HL-60/S4 treated with retinoic acid at 250 ng/mL for 4 days and 3 days (cell line): ENCODE measurements around the gene SP1.
"Not testable (repeated sequence)": the region's sequence is repeated elsewhere in the genome, so short reads cannot be mapped to it uniquely, and the experiment has no call there.

Experiments used
- in situ Hi-C: fragments of 300-500 bp; cut with MboI; formaldehyde crosslinking; loops from 2 replicates; pipeline ENCODE4 v1.7.0; 2022; ENCODE audit warnings: low sequenced_read_pairs

The SP1 gene

DNA sequence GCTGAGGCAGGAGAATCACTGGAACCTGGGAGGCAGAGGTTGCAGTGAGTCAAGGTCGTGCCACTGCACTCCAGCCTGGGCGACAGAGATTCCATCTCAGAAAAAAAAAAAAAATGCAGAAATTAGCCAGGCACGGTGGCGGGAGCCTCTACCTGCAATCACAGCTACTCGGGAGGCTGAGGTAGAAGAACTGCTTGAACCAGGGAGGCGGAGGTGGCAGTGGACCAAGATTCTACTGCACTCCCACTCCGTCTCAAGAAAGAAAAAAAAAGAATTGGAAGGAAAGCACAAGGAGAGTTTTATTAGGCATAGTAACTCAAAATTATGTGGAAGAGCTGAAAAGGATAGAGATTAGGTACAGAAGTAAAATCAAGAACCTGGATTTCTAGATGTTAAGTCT is 22.9 kb downstream of the SP1 start:
- in situ Hi-C loops, result no loop called here

DNA sequence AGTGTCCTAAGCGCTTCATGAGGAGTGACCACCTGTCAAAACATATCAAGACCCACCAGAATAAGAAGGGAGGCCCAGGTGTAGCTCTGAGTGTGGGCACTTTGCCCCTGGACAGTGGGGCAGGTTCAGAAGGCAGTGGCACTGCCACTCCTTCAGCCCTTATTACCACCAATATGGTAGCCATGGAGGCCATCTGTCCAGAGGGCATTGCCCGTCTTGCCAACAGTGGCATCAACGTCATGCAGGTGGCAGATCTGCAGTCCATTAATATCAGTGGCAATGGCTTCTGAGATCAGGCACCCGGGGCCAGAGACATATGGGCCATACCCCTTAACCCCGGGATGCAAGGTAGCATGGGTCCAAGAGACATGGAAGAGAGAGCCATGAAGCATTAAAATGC is 31.0 kb downstream of the SP1 start:
- in situ Hi-C loops, result loop anchor here (10.0 kb wide), 1 partner anchor 56 kb away; no protein-coding TSS in a partner anchor

- in situ Hi-C loops, result loop anchor here (10.0 kb wide), 1 partner anchor 59 kb away; no protein-coding TSS in a partner anchor
Measured at GRCh38 chr12:53413485-53414204, 33.7 kb downstream of the SP1 start.

DNA sequence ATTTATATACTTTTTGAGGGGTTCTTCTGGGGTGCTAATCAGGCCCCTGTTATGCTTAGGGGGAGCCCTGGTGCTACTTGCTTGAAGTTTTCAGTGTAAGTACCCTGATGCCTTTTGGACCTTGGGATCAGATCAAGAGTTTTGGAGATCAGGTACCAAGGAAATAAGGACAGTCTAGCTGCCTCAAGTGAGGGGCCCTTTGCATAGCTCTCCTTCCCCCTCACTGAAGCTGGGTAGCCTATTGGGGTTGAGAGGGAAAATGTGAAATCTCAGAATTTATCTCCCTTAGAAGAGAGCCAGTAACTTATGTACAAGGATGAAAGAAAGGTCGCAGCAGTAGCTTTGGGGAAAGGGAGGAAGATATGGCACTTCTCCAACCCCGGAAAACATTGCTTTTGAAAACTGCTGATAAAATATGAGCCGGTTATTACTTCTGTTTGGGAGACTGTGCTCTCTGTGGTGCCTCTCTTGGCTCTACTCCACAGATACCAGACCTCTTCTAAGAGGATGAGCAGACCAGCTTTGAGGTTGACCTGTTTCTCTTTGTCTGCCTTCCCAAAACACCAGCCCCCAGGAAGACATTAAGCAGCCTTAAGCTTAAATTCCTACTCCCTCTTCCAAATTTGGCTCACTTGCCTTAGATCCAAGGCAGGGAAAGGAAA is 34.9 kb downstream of the SP1 start:
- in situ Hi-C loops, result loop anchor here (10.0 kb wide), 1 partner anchor 60 kb away; no protein-coding TSS in a partner anchor

DNA sequence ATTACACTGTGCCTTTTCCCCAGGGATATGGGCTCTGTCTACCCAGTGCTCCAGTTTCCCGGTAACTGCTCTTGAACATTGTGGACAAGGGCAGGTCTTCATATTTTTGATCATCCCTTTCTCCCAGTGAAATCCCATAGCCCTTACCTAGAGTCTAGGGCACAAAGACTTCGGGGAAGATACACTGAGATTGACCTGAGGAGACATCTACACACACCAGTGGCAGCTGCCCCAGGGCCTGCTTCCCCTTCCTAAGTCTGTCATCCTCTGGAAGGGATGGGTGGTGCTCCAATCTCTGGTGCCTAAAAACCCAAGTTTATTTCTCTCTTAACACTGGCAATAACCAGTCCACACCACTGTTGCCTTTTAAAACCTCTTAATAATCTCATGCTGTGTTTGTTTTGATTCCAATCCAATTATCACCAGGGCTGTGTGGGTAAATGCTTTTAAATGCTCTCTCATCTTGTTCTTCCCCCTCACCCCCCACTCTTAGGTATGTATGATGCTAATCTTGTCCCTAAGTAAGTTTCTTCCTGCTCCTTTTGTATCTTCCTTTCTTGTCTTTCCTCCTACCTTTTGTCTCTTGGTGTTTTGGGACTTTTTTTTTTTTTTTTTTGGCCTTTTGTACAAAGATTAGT is 35.9 kb downstream of the SP1 start:
- in situ Hi-C loops, result loop anchor here (10.0 kb wide), 1 partner anchor 61 kb away; no protein-coding TSS in a partner anchor

DNA sequence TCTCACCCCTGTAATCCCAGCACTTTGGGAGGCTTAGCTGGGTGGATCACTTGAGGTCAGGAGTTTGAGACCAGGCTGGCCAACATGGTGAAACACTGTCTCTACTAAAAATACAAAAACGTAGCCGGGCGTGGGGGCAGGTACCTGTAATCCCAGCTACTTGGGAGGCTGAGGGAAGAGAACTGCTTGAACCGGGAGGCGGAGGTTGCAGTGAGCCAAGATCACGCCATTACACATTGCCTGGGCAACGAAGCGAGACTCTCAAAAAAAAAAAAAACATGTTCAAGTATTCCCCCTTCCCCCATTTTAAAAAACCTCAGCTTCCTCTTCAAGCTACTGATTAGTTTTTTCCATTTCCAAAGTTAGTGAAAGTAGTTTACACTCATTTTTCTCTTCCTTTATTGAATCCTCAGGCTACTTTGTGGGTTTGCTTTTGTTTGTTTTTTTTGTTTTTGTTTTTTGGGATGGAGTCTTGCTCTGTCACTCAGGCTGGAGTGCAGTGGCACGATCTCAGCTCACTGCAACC is 37.4 kb downstream of the SP1 start:
- in situ Hi-C loops, result loop anchor here (10.0 kb wide), 1 partner anchor 63 kb away; no protein-coding TSS in a partner anchor

DNA sequence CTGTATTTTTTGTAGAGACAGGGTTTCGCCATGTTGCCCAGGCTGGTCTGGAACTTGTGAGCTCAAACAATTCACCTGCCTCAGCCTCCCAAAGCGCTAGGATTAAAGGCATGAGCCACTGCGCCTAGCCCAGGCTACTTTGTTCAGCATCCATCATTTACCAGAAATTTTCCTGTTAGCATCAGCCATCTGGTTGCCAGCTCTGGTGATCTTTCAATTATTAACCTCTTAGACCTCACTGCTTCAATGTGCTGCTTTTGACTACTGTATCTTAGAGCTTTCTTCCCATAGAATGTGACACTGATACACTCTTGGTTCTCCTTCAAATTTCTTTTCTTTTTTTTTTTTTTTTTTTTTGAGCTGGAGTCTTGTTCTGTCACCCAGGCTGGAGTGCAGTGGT is 38.2 kb downstream of the SP1 start:
- in situ Hi-C loops, result loop anchor here (10.0 kb wide), 1 partner anchor 63 kb away; no protein-coding TSS in a partner anchor

DNA sequence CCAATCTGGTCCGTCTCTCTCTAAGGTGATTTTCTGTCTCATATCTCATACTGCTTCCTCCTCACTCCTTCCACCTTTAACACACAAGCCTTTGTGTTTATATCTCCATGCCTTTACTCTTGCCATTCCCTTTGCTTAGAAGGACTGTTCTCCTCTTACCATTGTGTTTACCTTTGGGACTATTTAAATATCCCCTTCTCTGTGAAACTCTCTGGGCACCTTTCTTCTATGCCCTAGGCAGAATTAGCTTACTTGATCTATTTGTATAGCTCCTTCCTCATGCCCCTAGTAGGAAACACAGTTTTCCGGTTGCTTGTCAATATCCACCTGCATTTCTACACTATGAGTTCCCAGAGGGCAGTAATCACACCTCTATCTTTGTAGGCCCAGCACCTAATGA is 39.8 kb downstream of the SP1 start:
- in situ Hi-C loops, result loop anchor here (10.0 kb wide), 1 partner anchor 65 kb away; no protein-coding TSS in a partner anchor

GRCh38 chr12:53422247-53422646 is 42.3 kb downstream of the SP1 start:
- in situ Hi-C loops, result not testable (repeated sequence)

DNA sequence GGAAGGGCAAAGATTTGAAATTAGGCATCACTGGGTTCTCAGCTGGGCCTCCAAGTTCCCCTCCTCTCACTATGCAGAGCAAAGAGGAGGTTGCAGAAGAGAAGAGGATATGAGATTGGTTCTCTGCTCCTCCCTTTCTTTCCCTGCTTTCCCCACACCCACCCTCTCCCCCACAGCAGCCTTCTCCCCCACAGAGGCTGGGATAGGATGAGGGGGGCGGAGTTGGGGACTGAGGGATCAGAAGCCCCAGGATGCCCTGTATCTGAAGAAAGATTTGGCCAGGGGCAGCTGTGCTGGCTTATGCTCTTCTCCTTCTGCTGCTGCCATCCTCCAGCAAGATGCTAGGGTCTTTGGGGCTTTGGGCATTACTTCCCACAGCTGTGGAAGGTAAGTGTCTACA is 43.6 kb downstream of the SP1 start, which contains the start of gene AMHR2:
AMHR2 (plus strand) TSS at position 259 of the 400 bp plus-strand sequence; CDS start at position 339, 80 bp downstream.
- in situ Hi-C loops, result no loop called here

GRCh38 chr12:53424626-53425514 is 44.9 kb downstream of the SP1 start:
- in situ Hi-C loops, result no loop called here

DNA sequence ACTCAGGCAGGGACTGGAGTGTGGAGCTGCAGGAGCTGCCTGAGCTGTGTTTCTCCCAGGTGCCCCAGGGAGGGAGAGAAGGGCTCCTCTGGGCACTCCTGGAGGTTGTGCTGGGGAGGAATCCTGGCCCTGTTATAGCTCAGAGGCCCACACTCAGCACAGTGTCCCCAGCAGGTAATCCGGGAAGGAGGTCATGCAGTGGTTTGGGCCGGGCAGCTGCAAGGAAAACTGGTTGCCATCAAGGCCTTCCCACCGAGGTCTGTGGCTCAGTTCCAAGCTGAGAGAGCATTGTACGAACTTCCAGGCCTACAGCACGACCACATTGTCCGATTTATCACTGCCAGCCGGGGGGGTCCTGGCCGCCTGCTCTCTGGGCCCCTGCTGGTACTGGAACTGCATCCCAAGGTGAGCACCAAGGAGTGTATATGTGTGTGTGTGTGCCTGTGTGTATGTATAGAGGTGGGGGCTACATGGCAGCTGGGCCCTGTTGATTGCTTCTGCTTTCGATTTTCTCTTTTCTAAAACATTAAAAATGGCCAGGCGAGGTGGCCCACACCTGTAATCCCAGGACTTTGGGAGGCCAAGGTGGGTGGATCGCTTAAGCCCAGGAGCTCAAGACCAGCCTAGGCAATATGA is 45.7 kb downstream of the SP1 start:
- in situ Hi-C loops, result no loop called here

DNA sequence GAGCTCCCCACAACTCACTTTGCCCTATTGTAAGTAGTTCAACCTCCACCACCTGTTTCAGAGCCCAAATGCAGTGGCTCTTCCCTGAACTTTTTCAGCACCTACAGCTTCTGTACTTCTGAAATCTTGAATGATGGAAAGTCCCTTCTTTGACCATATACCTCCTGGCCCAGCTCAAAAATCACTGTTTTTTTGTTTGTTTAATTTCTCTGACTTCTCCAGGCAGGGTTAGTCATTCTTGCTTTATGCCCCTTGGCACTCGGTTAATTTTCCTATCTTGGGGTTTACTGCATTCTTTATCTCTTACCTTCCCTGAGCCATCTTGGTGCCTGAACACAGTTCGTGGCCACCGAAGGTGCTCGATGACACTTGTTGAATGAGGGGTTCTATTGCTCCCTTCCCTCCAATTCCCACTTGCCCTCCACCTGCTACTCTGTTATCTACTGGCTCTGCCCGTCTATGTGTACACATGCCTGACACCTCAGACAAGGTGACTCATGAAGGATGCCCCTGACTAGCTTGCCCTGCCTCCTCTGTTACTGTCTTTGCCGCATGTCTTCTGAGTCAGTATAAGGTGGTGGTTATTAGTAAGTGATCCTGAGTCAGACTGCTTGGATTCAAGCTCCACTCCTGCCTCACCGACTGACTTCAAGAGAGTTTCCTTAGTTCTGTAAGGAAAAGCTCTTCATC is 48.1 kb downstream of the SP1 start:
- in situ Hi-C loops, result no loop called here

- in situ Hi-C loops, result no loop called here
Measured at GRCh38 chr12:53428741-53429140, 48.8 kb downstream of the SP1 start.

DNA sequence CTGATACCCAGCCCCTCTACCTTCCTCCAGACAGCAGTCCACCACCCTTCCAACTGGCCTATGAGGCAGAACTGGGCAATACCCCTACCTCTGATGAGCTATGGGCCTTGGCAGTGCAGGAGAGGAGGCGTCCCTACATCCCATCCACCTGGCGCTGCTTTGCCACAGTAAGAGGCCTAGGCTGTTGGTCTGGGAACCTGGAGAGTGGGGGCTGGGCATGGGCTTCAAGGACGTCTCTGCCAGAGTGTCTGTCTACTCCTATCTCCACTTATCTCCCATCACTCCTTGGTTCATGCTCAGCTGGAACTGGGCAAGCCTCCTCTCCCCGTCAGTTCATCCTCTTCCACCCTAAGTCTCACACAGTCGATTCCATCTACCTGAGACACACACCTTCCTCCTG is 50.1 kb downstream of the SP1 start:
- in situ Hi-C loops, result no loop called here

- in situ Hi-C loops, result no loop called here
Measured at GRCh38 chr12:53431187-53431586, 51.2 kb downstream of the SP1 start.

GRCh38 chr12:53435326-53435725 is 55.4 kb downstream of the SP1 start:
- in situ Hi-C loops, result not testable (repeated sequence)

GRCh38 chr12:53439582-53439981 is 59.6 kb downstream of the SP1 start:
- in situ Hi-C loops, result not testable (repeated sequence)
